HEK293 (cell line): ENCODE data around the gene NUBPL.

Experiments used
- CTCF ChIA-PET: fragments of 350-600 bp; formaldehyde crosslinking; extraction: SDS; loops from one replicate; lab custom pipeline; 2021; ENCODE audit warnings: antibody characterized with exemption; lab: Yijun Ruan, JAX
- POLR2A ChIA-PET: fragments of 300-600 bp; formaldehyde crosslinking; extraction: SDS; loops from one replicate; lab custom pipeline; 2020; ENCODE audit warnings: antibody characterized with exemption, inconsistent platforms; lab: Yijun Ruan, JAX
- H3K27ac ChIP-seq: fragments of 200-500 bp; sonication (Bioruptor generic); 2 replicates; pipeline ENCODE4 v1.5.1; 2014; ENCODE audit warnings: low read depth, low read length, control low read depth, inconsistent platforms; ENCODE audit errors: extremely low read depth
- H3K36me3 ChIP-seq, 2 experiments: fragments of 200-500 bp in 1 of 2; sonication (Bioruptor generic) in 1 of 2; 1 replicate in 1 of 2; 2 replicates in 1 of 2; pipeline ENCODE4 v1.5.1; 2014 to 2017; ENCODE audit warnings: inconsistent platforms in 2 of 2, low read length in 2 of 2; ENCODE audit not compliant: control insufficient read depth in 2 of 2, insufficient read depth in 1 of 2
- H3K4me1 ChIP-seq: fragments of 200-500 bp; sonication (Bioruptor generic); 2 replicates; pipeline ENCODE4 v1.5.1; 2014; ENCODE audit warnings: mild to moderate bottlenecking, low read length, inconsistent platforms; ENCODE audit not compliant: control insufficient read depth, insufficient read depth
- H3K4me3 ChIP-seq: 2 replicates; pipeline ENCODE4 v1.5.1; 2011; ENCODE audit warnings: low read depth, mild to moderate bottlenecking, control low read depth, low read length, moderate library complexity
- H3K9me3 ChIP-seq: fragments of 200-500 bp; sonication (Bioruptor generic); 2 replicates; pipeline ENCODE4 v1.5.1; 2014; ENCODE audit warnings: low read depth, low read length, inconsistent platforms; ENCODE audit not compliant: control insufficient read depth, insufficient read depth
- BCL11A ChIP-seq: fragments of 450-650 bp; formaldehyde crosslinking; IDR thresholded peaks from 2 replicates; pipeline ENCODE4 v1.5.1; 2016; ENCODE audit warnings: low read depth, missing biosample characterization, missing genetic modification characterization
- OSR2 ChIP-seq: fragments of 450-650 bp; formaldehyde crosslinking; IDR thresholded peaks from 2 replicates; pipeline ENCODE4 v1.5.1; 2016; ENCODE audit warnings: missing biosample characterization, missing genetic modification characterization
- PRDM4 ChIP-seq: fragments of 450-650 bp; formaldehyde crosslinking; IDR thresholded peaks from 2 replicates; pipeline ENCODE4 v1.5.1; 2017; ENCODE audit warnings: missing biosample characterization, missing genetic modification characterization
- ZBTB44 ChIP-seq: fragments of 450-650 bp; IDR thresholded peaks from 2 replicates; pipeline ENCODE4 v1.5.1; 2018; ENCODE audit warnings: missing biosample characterization, mild to moderate bottlenecking, missing genetic modification characterization
- ZEB2 ChIP-seq: fragments of 450-650 bp; formaldehyde crosslinking; IDR thresholded peaks from 2 replicates; pipeline ENCODE4 v1.5.1; 2016; ENCODE audit warnings: missing biosample characterization, missing genetic modification characterization
- ZNF10 ChIP-seq: fragments of 450-650 bp; formaldehyde crosslinking; IDR thresholded peaks from 2 replicates; pipeline ENCODE4 v1.5.1; 2017; ENCODE audit warnings: missing biosample characterization, missing genetic modification characterization
- ZNF114 ChIP-seq: fragments of 450-650 bp; formaldehyde crosslinking; IDR thresholded peaks from 2 replicates; pipeline ENCODE4 v1.5.0; 2017; ENCODE audit warnings: missing biosample characterization, missing genetic modification characterization
- ZNF140 ChIP-seq: fragments of 450-650 bp; formaldehyde crosslinking; IDR thresholded peaks from 2 replicates; pipeline ENCODE4 v1.5.1; 2016; ENCODE audit warnings: missing biosample characterization, missing genetic modification characterization
- ZNF175 ChIP-seq: fragments of 450-650 bp; formaldehyde crosslinking; IDR thresholded peaks from 2 replicates; pipeline ENCODE4 v1.5.1; 2016; ENCODE audit warnings: missing biosample characterization, missing genetic modification characterization
- ZNF184 ChIP-seq: fragments of 450-650 bp; IDR thresholded peaks from 2 replicates; pipeline ENCODE4 v1.5.1; 2018; ENCODE audit warnings: missing biosample characterization, mild to moderate bottlenecking, missing genetic modification characterization
- ZNF221 ChIP-seq: fragments of 450-650 bp; formaldehyde crosslinking; IDR thresholded peaks from 2 replicates; pipeline ENCODE4 v1.5.1; 2017; ENCODE audit warnings: missing biosample characterization, missing genetic modification characterization, borderline replicate concordance
- ZNF24 ChIP-seq: fragments of 450-650 bp; formaldehyde crosslinking; IDR thresholded peaks from 2 replicates; pipeline ENCODE4 v1.5.1; 2016; ENCODE audit warnings: missing biosample characterization, missing genetic modification characterization
- ZNF266 ChIP-seq: fragments of 450-650 bp; formaldehyde crosslinking; IDR thresholded peaks from 2 replicates; pipeline ENCODE4 v1.5.1; 2016; ENCODE audit warnings: missing biosample characterization, missing genetic modification characterization, low read depth
- ZNF280D ChIP-seq: fragments of 450-650 bp; formaldehyde crosslinking; IDR thresholded peaks from 2 replicates; pipeline ENCODE4 v1.5.1; 2016; ENCODE audit warnings: missing biosample characterization, missing genetic modification characterization
- ZNF354C ChIP-seq: fragments of 450-650 bp; formaldehyde crosslinking; IDR thresholded peaks from 2 replicates; pipeline ENCODE4 v1.5.1; 2016; ENCODE audit warnings: missing biosample characterization, missing genetic modification characterization, low read depth, borderline replicate concordance
- ZNF48 ChIP-seq: fragments of 450-650 bp; formaldehyde crosslinking; IDR thresholded peaks from 2 replicates; pipeline ENCODE4 v1.5.1; 2016; ENCODE audit warnings: missing biosample characterization, missing genetic modification characterization
- ZNF488 ChIP-seq: fragments of 450-650 bp; formaldehyde crosslinking; IDR thresholded peaks from 2 replicates; pipeline ENCODE4 v1.5.1; 2016; ENCODE audit warnings: missing biosample characterization, missing genetic modification characterization
- ZNF530 ChIP-seq: fragments of 450-650 bp; formaldehyde crosslinking; IDR thresholded peaks from 2 replicates; pipeline ENCODE4 v1.5.1; 2016; ENCODE audit warnings: low read depth, missing biosample characterization, missing genetic modification characterization
- ZNF600 ChIP-seq: fragments of 450-650 bp; formaldehyde crosslinking; IDR thresholded peaks from 2 replicates; pipeline ENCODE4 v1.5.1; 2016; ENCODE audit warnings: missing biosample characterization, missing genetic modification characterization
- ZNF623 ChIP-seq: fragments of 450-650 bp; formaldehyde crosslinking; IDR thresholded peaks from 2 replicates; pipeline ENCODE4 v1.5.1; 2016; ENCODE audit warnings: missing biosample characterization, missing genetic modification characterization
- ZNF664 ChIP-seq: fragments of 450-650 bp; formaldehyde crosslinking; IDR thresholded peaks from 2 replicates; pipeline ENCODE4 v1.5.1; 2016; ENCODE audit warnings: missing biosample characterization, missing genetic modification characterization

NUBPL gene

GRCh38 chr14:31560759-31561154, 447 bp upstream of the NUBPL start:
- POLR2A ChIA-PET = no interaction called here
- no peak overlapping the region for H3K27ac ChIP-seq
- peaks cover 0 to 4% of the 10 kb centered on the region in 2 experiments; a peak in 2 of 3 replicates for H3K36me3 ChIP-seq
- H3K4me1 ChIP-seq = peaks cover 2% of the 10 kb centered on the region; the same call in 1 of the 2 replicates
- TF ChIP-seq ZNF664 (tag by site-specific recombination) (peak; percentile 19; the same call in 1 of the 2 replicates), OSR2 (tag by site-specific recombination) (no peak), ZNF600 (tag by site-specific recombination) (no peak), PRDM4 (tag by site-specific recombination) (peak; percentile 77), ZBTB44 (tag by site-specific recombination) (no peak), ZNF10 (tag by site-specific recombination) (no peak), ZNF354C (tag by site-specific recombination) (no peak)
- no peaks in the 10 kb centered on the region for H3K9me3 ChIP-seq
- H3K4me3 ChIP-seq = peak overlapping the region; percentile 94
- CTCF ChIA-PET = no interaction called here

GRCh38 chr14:31564194-31564593, 3.0 kb downstream of the NUBPL start:
- POLR2A ChIA-PET = no interaction called here
- CTCF ChIA-PET = no interaction called here
- peaks cover 2% of the 10 kb centered on the region; the same call in 1 of the 2 replicates for H3K4me1 ChIP-seq
- H3K27ac ChIP-seq = no peak overlapping the region
- no peak overlapping the region for H3K4me3 ChIP-seq
- H3K36me3 ChIP-seq = peaks cover 0 to 8% of the 10 kb centered on the region in 2 experiments
- no peak for TF ChIP-seq ZNF623 (tag by site-specific recombination)
- no peak for TF ChIP-seq ZNF140 (tag by site-specific recombination)
- TF ChIP-seq ZNF184 (tag by site-specific recombination) = no peak
- no peak for TF ChIP-seq ZEB2
- no peak for TF ChIP-seq ZNF175 (tag by site-specific recombination)
- no peak for TF ChIP-seq ZNF114
- TF ChIP-seq ZNF530 (tag by site-specific recombination) = no peak
- TF ChIP-seq ZNF266 (tag by site-specific recombination) = no peak
- TF ChIP-seq ZNF24 (tag by site-specific recombination) = no peak
- no peak for TF ChIP-seq ZNF221
- no peak for TF ChIP-seq ZNF280D (tag by site-specific recombination)
- TF ChIP-seq ZNF48 (tag by site-specific recombination) = no peak
- no peak for TF ChIP-seq ZNF488 (tag by site-specific recombination)
- TF ChIP-seq BCL11A (tag by site-specific recombination) = no peak
- TF ChIP-seq, all 188 proteins: peak for 0
- no peaks in the 10 kb centered on the region for H3K9me3 ChIP-seq
